HepG2 (cell line): ENCODE data around the gene GDF15. TPM values are rescaled to one million over a fixed set of nuclear protein-coding genes. Genes with fewer than 3 reads are reported as not detected.

Experiments used
- ATAC-seq: fragments of 200-7000 bp; cut with Tn5 transposase; 3 replicates; pipeline ENCODE4 v1.9.1; 2020; ENCODE audit warnings: mild to moderate bottlenecking, moderate library complexity
- BruUV-seq: library from RNA; stranded (reverse); fragments of 400-500 nt; replicated peaks from 2 replicates; lab custom pipeline; 2021; lab: Mats Ljungman, UMichigan
- CTCF ChIA-PET: fragments of 300-600 bp; formaldehyde crosslinking; extraction: SDS; loops from one replicate; lab custom pipeline; 2021; ENCODE audit warnings: low total read pairs, inconsistent platforms, low intra/inter-chr PET ratio; lab: Yijun Ruan, JAX
- POLR2A ChIA-PET: fragments of 350-600 bp; sonication (Branson Sonifier 250); formaldehyde crosslinking; loops from one replicate; lab custom pipeline; 2020; ENCODE audit warnings: antibody characterized with exemption, inconsistent platforms; lab: Yijun Ruan, JAX
- DNase-seq: peaks from one replicate; pipeline ENCODE4 v3.0.0-alpha.2; 2015; ENCODE audit warnings: low spot score
- FAIRE-seq: peaks from 3 replicates; lab custom pipeline; 2011; peaks lifted over from hg19 to GRCh38; lab: Jason Lieb, UNC
- H2AFZ ChIP-seq: one replicate; pipeline ENCODE4 v1.6.1; 2011; ENCODE audit warnings: low read length, inconsistent platforms
- H3K27ac ChIP-seq: fragments of 300-600 bp; 3 replicates; pipeline ENCODE4 v1.8.0; 2011; ENCODE audit warnings: mixed run types, mild to moderate bottlenecking, mixed read lengths, low read length, inconsistent platforms; ENCODE audit not compliant: insufficient read depth; ENCODE audit errors: extremely low read length
- H3K27me3 ChIP-seq, 2 experiments: fragments of 200-600 bp in 1 of 2; 2 replicates in 1 of 2; 3 replicates in 1 of 2; pipeline versions ENCODE4 v1.6.0 to v1.8.0; 2011; ENCODE audit warnings: low read length in 2 of 2, mild to moderate bottlenecking in 2 of 2, moderate library complexity in 2 of 2, inconsistent platforms in 1 of 2; ENCODE audit not compliant: insufficient read depth in 2 of 2, control insufficient read depth in 1 of 2
- H3K36me3 ChIP-seq, 2 experiments: fragments of 200-600 bp in 1 of 2; replicated peaks in 1 of 2; 2 replicates in 1 of 2; 3 replicates in 1 of 2; pipeline versions ENCODE4 v1.5.1 to v1.8.0; 2011; ENCODE audit warnings: low read length in 2 of 2, inconsistent platforms in 1 of 2; ENCODE audit not compliant: insufficient read depth in 2 of 2, control insufficient read depth in 1 of 2
- H3K4me1 ChIP-seq: 2 replicates; pipeline ENCODE4 v1.5.1; 2012; ENCODE audit warnings: low read length, inconsistent platforms; ENCODE audit not compliant: insufficient read depth
- H3K4me2 ChIP-seq: 2 replicates; pipeline ENCODE4 v1.6.0; 2011; ENCODE audit warnings: low read depth, low read length, inconsistent platforms
- H3K4me3 ChIP-seq, 3 experiments: fragments of 200-600 bp in 1 of 3; sonication (generic), shearing (Covaris generic) in 1 of 3; replicated peaks in 1 of 3; 2 replicates each; pipeline ENCODE4 v1.5.1; 2011 to 2016; ENCODE audit warnings: low read length in 3 of 3, inconsistent platforms in 2 of 3, low read depth in 2 of 3, mild to moderate bottlenecking in 2 of 3, control low read depth in 1 of 3, mixed read lengths in 1 of 3; ENCODE audit not compliant: insufficient read depth in 1 of 3
- H3K79me2 ChIP-seq: one replicate; pipeline ENCODE4 v1.6.1; 2011; ENCODE audit warnings: low read length, inconsistent platforms; ENCODE audit not compliant: insufficient read depth
- H3K9ac ChIP-seq: 2 replicates; pipeline ENCODE4 v1.6.0; 2011; ENCODE audit warnings: mild to moderate bottlenecking, low read depth, low read length, inconsistent platforms; ENCODE audit not compliant: insufficient read depth
- H3K9me3 ChIP-seq: 2 replicates; pipeline ENCODE4 v1.5.1; 2012; ENCODE audit warnings: mild to moderate bottlenecking, low read length
- H4K20me1 ChIP-seq: 2 replicates; pipeline ENCODE4 v1.6.0; 2011; ENCODE audit warnings: inconsistent platforms, mild to moderate bottlenecking, low read length, moderate library complexity; ENCODE audit not compliant: insufficient read depth
- CBX2 ChIP-seq, 2 experiments: fragments of 200-600 bp in 1 of 2; sonication (generic); formaldehyde crosslinking in 1 of 2; IDR thresholded peaks; 2 replicates each; pipeline versions ENCODE4 v1.7.0 to v1.8.1; 2018 to 2022; ENCODE audit warnings: low read depth in 2 of 2, low read length in 1 of 2, mild to moderate bottlenecking in 1 of 2, missing genetic modification reagents in 1 of 2
- HDAC2 ChIP-seq: sonication (generic); formaldehyde crosslinking; IDR thresholded peaks from 2 replicates; pipeline ENCODE4 v1.4.0; 2020; ENCODE audit warnings: missing genetic modification reagents
- NFE2 ChIP-seq: sonication (generic); formaldehyde crosslinking; IDR thresholded peaks from 2 replicates; pipeline ENCODE4 v1.4.0; 2020; ENCODE audit warnings: missing genetic modification reagents
- WGBS: methylation state at CpG from one replicate; pipeline ENCODE4 v1.1.6; 2017; ENCODE audit warnings: low lambda C conversion rate; 5-methylcytosine and 5-hydroxymethylcytosine counted together
- in situ Hi-C: cut with HindIII; loops from 2 replicates; pipeline ENCODE4 v1.10.0; 2017; ENCODE audit warnings: low pct_unique_long_range_greater_than_20kb; ENCODE audit not compliant: extremely low pct_ligation_motif_present
- intact Hi-C: fragments of 100-400 bp; cut with micrococcal nuclease; formaldehyde crosslinking; loops from one replicate; pipeline ENCODE4 v1.10.0; 2022; ENCODE audit not compliant: unreplicated experiment
- polyA plus RNA-seq, 8 experiments: library from polyadenylated mRNA; depleted of rRNA in 3 of 8; stranded (reverse) in 7 of 8; unstranded in 1 of 8; fragments of >200 nt; fragmentation: Illumina TruSeq in 4 of 8; extraction: Trizol in 4 of 8; gene quantifications; 2 replicates each; pipeline versions ENCODE4 v1.2.1 to v1.2.3, GENCODE V29; 2011 to 2016; ENCODE audit warnings: low read depth in 4 of 8, missing spikeins in 1 of 8, mixed read lengths in 1 of 8; ENCODE audit not compliant: insufficient read depth in 1 of 8
- total RNA-seq, 5 experiments: library from RNA; depleted of rRNA; stranded (reverse); fragments of >200 nt; fragmentation: Illumina TruSeq; extraction: Trizol; gene quantifications; 2 replicates each; pipeline ENCODE4 v1.2.3, GENCODE V29; 2016; ENCODE audit warnings: low read depth in 1 of 5
- TF ChIP-seq, protein P1 (sequence below): sonication (generic); formaldehyde crosslinking; IDR thresholded peaks from 2 replicates; pipeline ENCODE4 v1.8.1; 2023; ENCODE audit warnings: missing genetic modification reagents, inconsistent platforms, borderline replicate concordance
- TF ChIP-seq, protein P2 (sequence below): sonication (generic); formaldehyde crosslinking; conservative IDR thresholded peaks from 2 replicates; pipeline ENCODE4 v1.4.0; 2020; ENCODE audit warnings: mild to moderate bottlenecking, missing genetic modification reagents, moderate library complexity
- TF ChIP-seq, protein P3 (sequence below): sonication (generic); formaldehyde crosslinking; conservative IDR thresholded peaks from 2 replicates; pipeline ENCODE4 v1.4.0; 2020; ENCODE audit warnings: missing genetic modification reagents
- TF ChIP-seq, protein P4 (sequence below): sonication (generic); formaldehyde crosslinking; conservative IDR thresholded peaks from 2 replicates; pipeline ENCODE4 v1.8.0; 2022; ENCODE audit warnings: low read depth, missing genetic modification reagents
- TF ChIP-seq, protein P5 (sequence below): sonication (generic); formaldehyde crosslinking; IDR thresholded peaks from 2 replicates; pipeline ENCODE4 v1.4.0; 2020; ENCODE audit warnings: missing genetic modification reagents, borderline replicate concordance
- TF ChIP-seq, protein P6 (sequence below): sonication (generic); formaldehyde crosslinking; IDR thresholded peaks from 2 replicates; pipeline ENCODE4 v1.5.1; 2020; ENCODE audit warnings: missing genetic modification reagents, mild to moderate bottlenecking, borderline replicate concordance

GDF15 gene
- total and polyA plus RNA-seq, 2 of the 13 experiments (the other 11 are each of a cell fraction or from before 2014, with no cell fraction given) = 146 to 422 TPM

DNA sequence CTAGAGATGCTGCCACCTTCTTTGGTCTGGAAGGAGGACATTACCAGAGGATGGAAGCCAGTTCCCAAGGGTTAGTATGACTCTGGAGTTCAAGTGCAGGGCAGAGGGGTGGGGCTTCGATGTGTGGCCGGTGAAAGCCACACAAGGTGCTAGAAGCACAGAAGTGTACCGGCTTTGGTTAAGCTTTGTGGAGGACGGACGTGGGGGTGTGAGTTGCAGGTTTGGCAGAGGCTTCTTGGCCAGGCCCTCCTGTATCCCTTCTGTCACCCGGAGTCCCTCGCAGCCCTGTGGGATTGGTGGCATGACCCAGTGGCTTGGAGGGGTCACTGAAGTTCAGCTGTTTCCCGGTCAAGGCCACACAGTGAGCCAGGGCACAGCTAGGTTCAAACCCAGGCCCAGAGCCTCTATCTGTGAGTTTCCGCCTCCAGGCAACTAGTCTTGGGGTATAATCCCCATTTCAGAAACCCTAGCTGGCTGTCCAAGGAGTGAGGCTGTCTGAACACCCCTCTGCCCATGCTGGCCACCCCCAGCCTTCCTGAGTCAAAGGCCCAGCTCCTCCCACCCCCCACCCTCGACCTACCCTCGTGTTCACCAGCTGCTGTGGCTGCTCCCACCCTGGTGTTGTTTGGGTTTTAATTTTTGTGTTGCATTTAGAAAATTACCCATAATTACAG is 28.7 kb downstream of the GDF15 start:
- FAIRE-seq (peak; percentile 30), DNase-seq (no peak), ATAC-seq (peak; percentile 3; the same call in 2 of the 3 replicates)
- Histone ChIP-seq H4K20me1 (no peaks in the 10 kb centered on the region), H3K4me2 (peak overlapping the region; percentile 60), H3K79me2 (no peaks in the 10 kb centered on the region), H3K27ac (no peak overlapping the region), H3K9ac (no peak overlapping the region), H3K4me1 (peaks cover 64% of the 10 kb centered on the region), H3K4me3 (peak overlapping the region in 1 of 3 experiments; percentile 31; a peak in 1 of 6 replicates), H3K9me3 (no peaks in the 10 kb centered on the region), H2AFZ (no peak overlapping the region), H3K27me3 (no peaks in the 10 kb centered on the region), H3K36me3 (no peaks in the 10 kb centered on the region)
- WGBS = 2% methylated on average over 4 of the region's 11 CpGs
- no TSS peak for BruUV-seq
- CTCF ChIA-PET = no interaction called here
- in situ Hi-C loops = loop anchor here (10.0 kb wide), 2 partner anchors 140 to 210 kb away; partner anchors contain the start of genes IQCN and RAB3A
- POLR2A ChIA-PET = interaction anchor here (0.6 to 2.9 kb wide), 7 partner anchors 13 to 135 kb away, joined by 3 to 12 read pairs (median 4); partner anchors contain the start of genes GDF15 and JUND
- intact Hi-C loops = loop anchor here (5.0 kb wide), 3 partner anchors 77 to 207 kb away; no protein-coding TSS in a partner anchor
- TF ChIP-seq NFE2 (CRISPR knock-in tag) = no peak
- TF ChIP-seq, protein P1, sequence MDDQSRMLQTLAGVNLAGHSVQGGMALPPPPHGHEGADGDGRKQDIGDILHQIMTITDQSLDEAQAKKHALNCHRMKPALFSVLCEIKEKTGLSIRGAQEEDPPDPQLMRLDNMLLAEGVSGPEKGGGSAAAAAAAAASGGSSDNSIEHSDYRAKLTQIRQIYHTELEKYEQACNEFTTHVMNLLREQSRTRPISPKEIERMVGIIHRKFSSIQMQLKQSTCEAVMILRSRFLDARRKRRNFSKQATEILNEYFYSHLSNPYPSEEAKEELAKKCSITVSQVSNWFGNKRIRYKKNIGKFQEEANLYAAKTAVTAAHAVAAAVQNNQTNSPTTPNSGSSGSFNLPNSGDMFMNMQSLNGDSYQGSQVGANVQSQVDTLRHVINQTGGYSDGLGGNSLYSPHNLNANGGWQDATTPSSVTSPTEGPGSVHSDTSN (CRISPR knock-in tag) = no peak
- TF ChIP-seq, protein P2, sequence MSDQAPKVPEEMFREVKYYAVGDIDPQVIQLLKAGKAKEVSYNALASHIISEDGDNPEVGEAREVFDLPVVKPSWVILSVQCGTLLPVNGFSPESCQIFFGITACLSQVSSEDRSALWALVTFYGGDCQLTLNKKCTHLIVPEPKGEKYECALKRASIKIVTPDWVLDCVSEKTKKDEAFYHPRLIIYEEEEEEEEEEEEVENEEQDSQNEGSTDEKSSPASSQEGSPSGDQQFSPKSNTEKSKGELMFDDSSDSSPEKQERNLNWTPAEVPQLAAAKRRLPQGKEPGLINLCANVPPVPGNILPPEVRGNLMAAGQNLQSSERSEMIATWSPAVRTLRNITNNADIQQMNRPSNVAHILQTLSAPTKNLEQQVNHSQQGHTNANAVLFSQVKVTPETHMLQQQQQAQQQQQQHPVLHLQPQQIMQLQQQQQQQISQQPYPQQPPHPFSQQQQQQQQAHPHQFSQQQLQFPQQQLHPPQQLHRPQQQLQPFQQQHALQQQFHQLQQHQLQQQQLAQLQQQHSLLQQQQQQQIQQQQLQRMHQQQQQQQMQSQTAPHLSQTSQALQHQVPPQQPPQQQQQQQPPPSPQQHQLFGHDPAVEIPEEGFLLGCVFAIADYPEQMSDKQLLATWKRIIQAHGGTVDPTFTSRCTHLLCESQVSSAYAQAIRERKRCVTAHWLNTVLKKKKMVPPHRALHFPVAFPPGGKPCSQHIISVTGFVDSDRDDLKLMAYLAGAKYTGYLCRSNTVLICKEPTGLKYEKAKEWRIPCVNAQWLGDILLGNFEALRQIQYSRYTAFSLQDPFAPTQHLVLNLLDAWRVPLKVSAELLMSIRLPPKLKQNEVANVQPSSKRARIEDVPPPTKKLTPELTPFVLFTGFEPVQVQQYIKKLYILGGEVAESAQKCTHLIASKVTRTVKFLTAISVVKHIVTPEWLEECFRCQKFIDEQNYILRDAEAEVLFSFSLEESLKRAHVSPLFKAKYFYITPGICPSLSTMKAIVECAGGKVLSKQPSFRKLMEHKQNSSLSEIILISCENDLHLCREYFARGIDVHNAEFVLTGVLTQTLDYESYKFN (CRISPR knock-in tag) = 0 out of 2 replicates have a peak, but pooled peaks have one; percentile 12
- TF ChIP-seq CBX2 (IDR thresholded peaks at IDR 0.05; ENCODE audit: low read depth, low read length) = no peak
- no peak for TF ChIP-seq CBX2 (CRISPR knock-in tag; IDR thresholded peaks at IDR 0.05; ENCODE audit: low read depth)
- TF ChIP-seq, protein P3, sequence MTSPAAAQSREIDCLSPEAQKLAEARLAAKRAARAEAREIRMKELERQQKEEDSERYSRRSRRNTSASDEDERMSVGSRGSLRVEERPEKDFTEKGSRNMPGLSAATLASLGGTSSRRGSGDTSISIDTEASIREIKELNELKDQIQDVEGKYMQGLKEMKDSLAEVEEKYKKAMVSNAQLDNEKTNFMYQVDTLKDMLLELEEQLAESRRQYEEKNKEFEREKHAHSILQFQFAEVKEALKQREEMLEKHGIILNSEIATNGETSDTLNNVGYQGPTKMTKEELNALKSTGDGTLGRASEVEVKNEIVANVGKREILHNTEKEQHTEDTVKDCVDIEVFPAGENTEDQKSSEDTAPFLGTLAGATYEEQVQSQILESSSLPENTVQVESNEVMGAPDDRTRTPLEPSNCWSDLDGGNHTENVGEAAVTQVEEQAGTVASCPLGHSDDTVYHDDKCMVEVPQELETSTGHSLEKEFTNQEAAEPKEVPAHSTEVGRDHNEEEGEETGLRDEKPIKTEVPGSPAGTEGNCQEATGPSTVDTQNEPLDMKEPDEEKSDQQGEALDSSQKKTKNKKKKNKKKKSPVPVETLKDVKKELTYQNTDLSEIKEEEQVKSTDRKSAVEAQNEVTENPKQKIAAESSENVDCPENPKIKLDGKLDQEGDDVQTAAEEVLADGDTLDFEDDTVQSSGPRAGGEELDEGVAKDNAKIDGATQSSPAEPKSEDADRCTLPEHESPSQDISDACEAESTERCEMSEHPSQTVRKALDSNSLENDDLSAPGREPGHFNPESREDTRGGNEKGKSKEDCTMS (CRISPR knock-in tag) = no peak
- TF ChIP-seq HDAC2 (CRISPR knock-in tag) = no peak
- TF ChIP-seq, protein P4, sequence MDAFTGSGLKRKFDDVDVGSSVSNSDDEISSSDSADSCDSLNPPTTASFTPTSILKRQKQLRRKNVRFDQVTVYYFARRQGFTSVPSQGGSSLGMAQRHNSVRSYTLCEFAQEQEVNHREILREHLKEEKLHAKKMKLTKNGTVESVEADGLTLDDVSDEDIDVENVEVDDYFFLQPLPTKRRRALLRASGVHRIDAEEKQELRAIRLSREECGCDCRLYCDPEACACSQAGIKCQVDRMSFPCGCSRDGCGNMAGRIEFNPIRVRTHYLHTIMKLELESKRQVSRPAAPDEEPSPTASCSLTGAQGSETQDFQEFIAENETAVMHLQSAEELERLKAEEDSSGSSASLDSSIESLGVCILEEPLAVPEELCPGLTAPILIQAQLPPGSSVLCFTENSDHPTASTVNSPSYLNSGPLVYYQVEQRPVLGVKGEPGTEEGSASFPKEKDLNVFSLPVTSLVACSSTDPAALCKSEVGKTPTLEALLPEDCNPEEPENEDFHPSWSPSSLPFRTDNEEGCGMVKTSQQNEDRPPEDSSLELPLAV = no peak
- TF ChIP-seq, protein P5, sequence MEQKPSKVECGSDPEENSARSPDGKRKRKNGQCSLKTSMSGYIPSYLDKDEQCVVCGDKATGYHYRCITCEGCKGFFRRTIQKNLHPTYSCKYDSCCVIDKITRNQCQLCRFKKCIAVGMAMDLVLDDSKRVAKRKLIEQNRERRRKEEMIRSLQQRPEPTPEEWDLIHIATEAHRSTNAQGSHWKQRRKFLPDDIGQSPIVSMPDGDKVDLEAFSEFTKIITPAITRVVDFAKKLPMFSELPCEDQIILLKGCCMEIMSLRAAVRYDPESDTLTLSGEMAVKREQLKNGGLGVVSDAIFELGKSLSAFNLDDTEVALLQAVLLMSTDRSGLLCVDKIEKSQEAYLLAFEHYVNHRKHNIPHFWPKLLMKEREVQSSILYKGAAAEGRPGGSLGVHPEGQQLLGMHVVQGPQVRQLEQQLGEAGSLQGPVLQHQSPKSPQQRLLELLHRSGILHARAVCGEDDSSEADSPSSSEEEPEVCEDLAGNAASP = peak; percentile 49; the same call in 1 of the 2 replicates
- TF ChIP-seq, protein P6, sequence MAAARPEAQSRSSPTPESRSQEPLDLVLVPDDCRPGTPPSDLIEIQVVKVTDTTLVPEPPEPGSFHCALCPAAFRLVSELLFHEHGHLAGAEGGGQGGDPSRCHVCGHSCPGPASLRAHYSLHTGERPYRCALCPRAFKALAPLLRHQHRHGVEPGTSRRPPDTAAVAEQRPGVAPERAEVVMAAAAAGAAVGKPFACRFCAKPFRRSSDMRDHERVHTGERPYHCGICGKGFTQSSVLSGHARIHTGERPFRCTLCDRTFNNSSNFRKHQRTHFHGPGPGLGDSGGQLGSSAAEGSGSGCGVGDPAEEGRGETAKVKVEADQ (CRISPR knock-in tag) = no peak
